SJCRH30 (cell line): Measurements from ENCODE around the gene FMC1. TPM values are rescaled to one million over a fixed set of nuclear protein-coding genes. Genes with fewer than 3 reads are reported as not detected.
"Not testable (repeated sequence)": the region's sequence is repeated elsewhere in the genome, so short reads cannot be mapped to it uniquely, and the experiment has no call there.

Experiments
- DNase-seq, 2 experiments: peaks; one replicate each; pipeline ENCODE4 v3.0.0-alpha.2; 2015 to 2020
- H3K27ac ChIP-seq: fragments of 250-450 bp; sonication (Bioruptor Pico); 2 replicates; pipeline ENCODE4 v1.5.1; 2020; ENCODE audit warnings: mild to moderate bottlenecking, moderate library complexity
- H3K27me3 ChIP-seq: fragments of 250-450 bp; sonication (Bioruptor Pico); 2 replicates; pipeline ENCODE4 v1.5.1; 2020; ENCODE audit warnings: mild to moderate bottlenecking, moderate library complexity
- H3K36me3 ChIP-seq: fragments of 250-450 bp; sonication (Bioruptor Pico); 2 replicates; pipeline ENCODE4 v1.5.1; 2020; ENCODE audit warnings: mild to moderate bottlenecking, moderate library complexity
- H3K4me1 ChIP-seq: fragments of 250-450 bp; sonication (Bioruptor Pico); 2 replicates; pipeline ENCODE4 v1.5.1; 2020; ENCODE audit warnings: mild to moderate bottlenecking, moderate library complexity
- H3K4me3 ChIP-seq: fragments of 250-450 bp; sonication (Bioruptor Pico); 2 replicates; pipeline ENCODE4 v1.5.1; 2020; ENCODE audit warnings: mild to moderate bottlenecking, moderate library complexity
- H3K9me3 ChIP-seq: fragments of 250-450 bp; sonication (Bioruptor Pico); replicated peaks from 2 replicates; pipeline ENCODE4 v1.5.1; 2020; ENCODE audit warnings: mild to moderate bottlenecking, moderate library complexity
- total RNA-seq: library from RNA; depleted of rRNA; stranded (reverse); fragments of >200 nt; shearing (Covaris generic); gene quantifications from 2 replicates; pipeline ENCODE4 v1.2.3, GENCODE V29; 2014

The FMC1 gene
- total RNA-seq, 1 experiment from 2014 or later: 18.0 TPM

GRCh38 chr7:139330333-139331030, 10.7 kb upstream of the FMC1 start:
- Histone ChIP-seq H3K4me3 (no peak overlapping the region), H3K4me1 (no peaks in the 10 kb centered on the region), H3K36me3 (no peaks in the 10 kb centered on the region), H3K27me3 (no peaks in the 10 kb centered on the region), H3K9me3 (no peaks in the 10 kb centered on the region), H3K27ac (no peak overlapping the region)
- no peak for DNase-seq

GRCh38 chr7:139332697-139333359, 8.3 kb upstream of the FMC1 start:
- no peaks in the 10 kb centered on the region for H3K4me1 ChIP-seq
- H3K9me3 ChIP-seq: no peaks in the 10 kb centered on the region
- H3K4me3 ChIP-seq: no peak overlapping the region
- H3K27ac ChIP-seq: no peak overlapping the region
- no peak for DNase-seq
- no peaks in the 10 kb centered on the region for H3K36me3 ChIP-seq
- no peaks in the 10 kb centered on the region for H3K27me3 ChIP-seq

DNA sequence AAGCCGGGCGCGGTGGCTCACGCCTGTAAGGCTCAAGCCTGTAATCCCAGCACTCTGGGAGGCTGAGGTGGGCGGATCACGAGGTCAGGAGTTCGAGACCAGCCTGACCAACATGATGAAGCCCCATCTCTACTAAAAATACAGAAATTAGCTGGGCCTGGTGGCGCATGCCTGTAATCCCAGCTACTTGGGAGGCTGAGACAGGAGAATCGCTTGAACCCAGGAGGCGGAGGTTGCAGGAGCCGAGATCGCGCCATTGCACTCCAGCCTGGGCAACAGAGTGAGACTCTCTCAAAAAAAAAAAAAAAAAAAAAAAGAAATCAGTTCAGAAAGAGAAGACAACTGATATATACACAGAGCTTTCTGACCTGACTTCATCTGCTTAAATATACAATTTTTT, 7.7 kb upstream of the FMC1 start:
- not testable (repeated sequence) for H3K9me3 ChIP-seq, DNase-seq, H3K27ac ChIP-seq, H3K36me3 ChIP-seq, H3K27me3 ChIP-seq, H3K4me3 ChIP-seq, H3K4me1 ChIP-seq

DNA sequence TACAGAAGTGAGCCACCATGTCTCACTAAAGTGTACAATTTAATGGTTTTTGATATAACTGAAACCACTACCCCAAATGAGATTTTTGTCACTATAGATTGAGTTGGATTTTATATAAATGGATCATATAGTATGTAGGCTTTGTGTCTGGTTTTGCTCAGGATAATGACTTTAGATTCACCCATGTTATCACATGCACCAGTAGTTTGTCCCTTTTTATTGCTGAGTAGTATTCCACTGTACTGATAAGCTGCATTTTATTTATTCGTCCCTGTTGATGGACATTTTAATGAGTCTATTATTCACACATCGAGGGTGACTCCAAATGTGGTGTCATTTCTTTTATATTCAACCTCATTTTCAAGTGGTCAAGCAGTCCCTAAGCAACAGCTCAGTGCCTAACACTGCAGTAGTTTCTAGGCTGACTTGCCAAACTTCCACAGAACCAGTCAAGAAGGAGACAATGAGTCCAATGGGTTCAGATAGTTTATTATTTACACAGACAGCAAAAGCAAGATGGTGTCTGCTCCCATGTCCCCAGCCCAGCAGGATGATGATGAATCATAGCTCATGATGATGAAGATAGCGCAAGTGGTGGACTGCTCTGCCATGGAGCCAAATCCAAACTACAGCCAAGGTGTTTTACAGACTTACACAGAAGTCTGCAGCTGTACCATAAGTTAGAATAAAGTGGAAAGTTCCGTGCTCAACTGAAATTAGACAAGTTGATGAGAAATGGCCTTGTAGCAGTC, 6.6 kb upstream of the FMC1 start:
- Histone ChIP-seq H3K9me3 (no peaks in the 10 kb centered on the region), H3K4me1 (no peaks in the 10 kb centered on the region), H3K27me3 (no peaks in the 10 kb centered on the region), H3K36me3 (no peaks in the 10 kb centered on the region), H3K27ac (no peak overlapping the region), H3K4me3 (no peak overlapping the region)
- no peak for DNase-seq

- H3K4me3 ChIP-seq: no peak overlapping the region
- H3K27ac ChIP-seq: no peak overlapping the region
- no peaks in the 10 kb centered on the region for H3K27me3 ChIP-seq
- no peaks in the 10 kb centered on the region for H3K36me3 ChIP-seq
- DNase-seq: no peak
- no peaks in the 10 kb centered on the region for H3K9me3 ChIP-seq
- 0 out of 2 replicates have a peak, but pooled peaks cover 4% of the 10 kb centered on the region for H3K4me1 ChIP-seq
These were observed 2.1 kb upstream of the FMC1 start for GRCh38 chr7:139339025-139339424.

DNA sequence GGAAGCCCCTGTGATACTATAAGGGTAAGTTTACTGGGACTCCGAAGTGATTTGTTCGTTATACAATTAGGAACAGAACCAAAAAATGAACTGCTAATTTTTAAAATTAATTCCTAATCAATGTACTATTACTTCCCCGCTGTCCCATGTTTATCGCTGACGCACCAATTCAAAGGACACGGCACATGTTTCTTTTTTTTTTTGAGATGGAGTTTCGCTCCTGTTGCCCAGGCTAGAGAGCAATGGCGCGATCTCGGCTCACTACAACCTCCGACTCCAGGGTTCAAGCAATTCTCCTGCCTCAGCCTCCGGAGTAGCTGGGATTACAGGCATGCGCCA, 1.5 kb upstream of the FMC1 start:
- H3K9me3 ChIP-seq: no peaks in the 10 kb centered on the region
- H3K27me3 ChIP-seq: no peaks in the 10 kb centered on the region
- peak overlapping the region; percentile 99 for H3K27ac ChIP-seq
- 0 out of 2 replicates have a peak, but pooled peaks cover 4% of the 10 kb centered on the region for H3K4me1 ChIP-seq
- H3K36me3 ChIP-seq: no peaks in the 10 kb centered on the region
- peak overlapping the region; percentile 99 for H3K4me3 ChIP-seq
- no peak for DNase-seq

DNA sequence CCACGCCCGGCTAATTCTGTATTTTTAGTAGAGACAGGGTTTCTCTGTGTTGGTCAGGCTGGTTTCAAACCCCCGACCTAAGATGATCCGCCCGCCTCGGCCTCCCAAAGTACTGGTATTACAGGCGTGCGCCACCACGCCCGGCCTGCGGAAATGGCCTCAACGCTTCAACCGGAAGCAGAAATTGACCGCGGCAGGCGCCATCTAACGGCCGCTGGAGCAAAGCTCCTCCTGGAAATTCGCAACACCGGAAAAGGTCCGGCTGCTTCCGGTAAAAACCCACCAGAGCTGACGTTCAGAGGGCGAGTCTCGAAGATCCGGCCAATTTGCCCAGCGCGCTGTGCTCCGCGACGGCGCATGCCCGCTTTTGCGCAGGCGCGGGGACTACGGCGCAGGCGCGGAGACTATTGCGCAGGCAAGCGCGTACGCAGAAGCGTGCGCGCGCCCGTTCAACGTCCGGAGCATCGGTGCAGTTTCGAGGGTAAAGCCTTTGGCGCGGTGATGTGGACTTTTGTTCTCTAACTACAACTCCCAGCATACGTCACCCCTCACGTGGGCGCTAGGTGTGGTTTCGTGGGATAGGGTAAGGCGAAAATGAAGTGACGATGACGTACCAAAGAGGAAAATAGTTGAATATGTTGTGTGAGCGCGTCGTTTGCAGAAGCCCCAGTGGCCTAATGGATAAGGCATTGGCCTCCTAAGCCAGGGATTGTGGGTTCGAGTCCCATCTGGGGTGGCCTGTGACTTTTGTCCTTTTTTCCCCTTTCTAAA, 915 bp upstream of the FMC1 start:
- 0 out of 2 replicates have a peak, but pooled peaks cover 4% of the 10 kb centered on the region for H3K4me1 ChIP-seq
- peak overlapping the region; percentile 99 for H3K4me3 ChIP-seq
- no peaks in the 10 kb centered on the region for H3K9me3 ChIP-seq
- peak overlapping the region; percentile 99 for H3K27ac ChIP-seq
- no peaks in the 10 kb centered on the region for H3K27me3 ChIP-seq
- no peaks in the 10 kb centered on the region; the same call in 1 of the 2 replicates for H3K36me3 ChIP-seq
- peak; percentile 99 for DNase-seq

DNA sequence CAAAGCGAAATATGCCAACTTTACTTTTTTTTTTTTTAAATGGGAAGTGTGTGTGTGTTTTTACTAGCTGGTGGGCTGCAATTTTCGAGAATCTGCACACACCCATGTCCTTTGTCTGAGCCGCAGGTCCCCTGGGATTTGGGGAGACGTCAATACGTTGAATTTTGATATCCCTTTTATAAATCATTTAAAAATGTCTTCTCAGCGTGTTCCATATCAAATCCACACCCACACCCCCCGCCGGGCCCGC, 404 bp upstream of the FMC1 start:
- H3K36me3 ChIP-seq: no peaks in the 10 kb centered on the region; the same call in 1 of the 2 replicates
- H3K4me1 ChIP-seq: 0 out of 2 replicates have a peak, but pooled peaks cover 4% of the 10 kb centered on the region
- peak overlapping the region; percentile 99 for H3K4me3 ChIP-seq
- H3K27ac ChIP-seq: peak overlapping the region; percentile 99
- no peaks in the 10 kb centered on the region for H3K27me3 ChIP-seq
- H3K9me3 ChIP-seq: no peaks in the 10 kb centered on the region
- DNase-seq: no peak

DNA sequence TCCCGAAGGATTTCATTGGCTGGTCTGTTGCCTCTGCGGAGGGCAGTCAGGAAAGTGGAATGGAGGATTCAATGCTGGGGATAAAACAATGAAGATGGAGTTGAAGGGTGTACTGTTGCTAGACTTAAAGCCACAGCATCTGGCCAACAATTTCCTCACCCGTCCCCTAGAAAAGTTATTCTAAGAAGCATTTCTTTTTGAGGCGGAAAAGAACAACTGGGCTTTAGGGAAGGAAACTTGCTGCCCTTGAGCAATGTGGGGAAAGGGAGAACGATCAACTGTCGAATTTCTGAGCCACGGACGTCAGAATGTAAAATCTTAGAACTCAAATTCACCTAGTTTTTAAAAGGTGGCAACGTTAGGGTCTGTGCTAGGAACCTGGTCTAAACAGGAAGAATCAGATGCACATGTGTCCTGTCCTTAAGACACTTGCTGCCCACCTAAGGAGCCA, 664 bp downstream of the FMC1 start:
- Histone ChIP-seq H3K4me1 (0 out of 2 replicates have a peak, but pooled peaks cover 4% of the 10 kb centered on the region), H3K27ac (peak overlapping the region; percentile 99), H3K4me3 (peak overlapping the region; percentile 99), H3K27me3 (no peaks in the 10 kb centered on the region), H3K9me3 (no peaks in the 10 kb centered on the region), H3K36me3 (peaks cover 1% of the 10 kb centered on the region)
- DNase-seq: no peak

- no peaks in the 10 kb centered on the region for H3K9me3 ChIP-seq
- H3K27me3 ChIP-seq: no peaks in the 10 kb centered on the region
- DNase-seq: no peak
- H3K4me3 ChIP-seq: no peak overlapping the region
- H3K27ac ChIP-seq: no peak overlapping the region
- 0 out of 2 replicates have a peak, but pooled peaks cover 4% of the 10 kb centered on the region for H3K4me1 ChIP-seq
- peaks cover 7% of the 10 kb centered on the region for H3K36me3 ChIP-seq
These were observed 3.9 kb downstream of the FMC1 start for GRCh38 chr7:139345042-139345441.

- Histone ChIP-seq H3K4me3 (no peak overlapping the region), H3K27ac (no peak overlapping the region), H3K9me3 (no peaks in the 10 kb centered on the region), H3K4me1 (no peaks in the 10 kb centered on the region), H3K27me3 (no peaks in the 10 kb centered on the region), H3K36me3 (peaks cover 7% of the 10 kb centered on the region)
- DNase-seq: no peak
These were observed 9.9 kb downstream of the FMC1 start for GRCh38 chr7:139351027-139351426.

DNA sequence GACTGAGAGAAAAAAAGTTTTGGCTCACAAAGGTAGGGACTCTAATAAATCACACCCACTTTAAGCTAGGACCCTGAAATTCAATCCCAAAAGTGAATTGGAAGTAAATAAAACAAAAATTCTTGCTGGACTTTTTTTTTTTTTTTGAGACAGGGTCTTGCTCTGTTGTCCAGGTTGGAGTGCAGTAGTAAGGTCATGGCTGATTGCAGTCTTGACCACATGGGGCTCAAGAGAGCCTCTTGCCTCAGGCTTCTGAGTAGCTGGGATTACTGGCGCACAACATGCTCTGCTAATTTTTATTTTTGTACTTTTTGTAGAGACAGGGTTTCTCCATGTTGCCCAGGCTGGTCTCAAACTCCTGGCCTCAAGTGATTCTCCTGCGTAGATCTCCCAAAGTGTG, 13.6 kb downstream of the FMC1 start:
- Histone ChIP-seq H3K4me1 (no peaks in the 10 kb centered on the region), H3K9me3 (no peaks in the 10 kb centered on the region), H3K4me3 (no peak overlapping the region)

DNA sequence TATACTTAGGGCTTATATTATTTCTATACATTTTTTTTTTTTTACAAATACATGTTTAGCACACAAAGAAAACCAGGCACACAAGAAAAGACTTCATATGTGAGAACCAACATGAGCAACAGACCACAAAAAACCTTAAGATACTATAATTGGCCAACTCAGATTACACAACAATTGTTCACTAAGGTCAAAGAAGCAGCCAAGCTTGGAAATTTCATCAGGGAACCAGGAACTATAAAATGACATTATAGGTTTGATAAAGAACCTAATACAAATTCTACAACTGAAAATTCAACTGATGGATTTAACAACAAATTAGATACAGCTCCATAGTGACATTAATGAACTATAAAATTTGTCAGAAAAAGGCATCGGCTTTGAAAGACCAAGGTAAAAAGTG, 14.2 kb downstream of the FMC1 start:
- Histone ChIP-seq H3K9me3 (no peaks in the 10 kb centered on the region), H3K4me1 (no peaks in the 10 kb centered on the region), H3K27me3 (no peaks in the 10 kb centered on the region), H3K27ac (no peak overlapping the region), H3K36me3 (no peaks in the 10 kb centered on the region), H3K4me3 (no peak overlapping the region)
- DNase-seq: no peak

More for the DNA sequence above, 13.6 kb downstream of the FMC1 start:
- Histone ChIP-seq H3K27me3 (no peaks in the 10 kb centered on the region), H3K36me3 (no peaks in the 10 kb centered on the region), H3K27ac (no peak overlapping the region)
- DNase-seq: no peak

DNA sequence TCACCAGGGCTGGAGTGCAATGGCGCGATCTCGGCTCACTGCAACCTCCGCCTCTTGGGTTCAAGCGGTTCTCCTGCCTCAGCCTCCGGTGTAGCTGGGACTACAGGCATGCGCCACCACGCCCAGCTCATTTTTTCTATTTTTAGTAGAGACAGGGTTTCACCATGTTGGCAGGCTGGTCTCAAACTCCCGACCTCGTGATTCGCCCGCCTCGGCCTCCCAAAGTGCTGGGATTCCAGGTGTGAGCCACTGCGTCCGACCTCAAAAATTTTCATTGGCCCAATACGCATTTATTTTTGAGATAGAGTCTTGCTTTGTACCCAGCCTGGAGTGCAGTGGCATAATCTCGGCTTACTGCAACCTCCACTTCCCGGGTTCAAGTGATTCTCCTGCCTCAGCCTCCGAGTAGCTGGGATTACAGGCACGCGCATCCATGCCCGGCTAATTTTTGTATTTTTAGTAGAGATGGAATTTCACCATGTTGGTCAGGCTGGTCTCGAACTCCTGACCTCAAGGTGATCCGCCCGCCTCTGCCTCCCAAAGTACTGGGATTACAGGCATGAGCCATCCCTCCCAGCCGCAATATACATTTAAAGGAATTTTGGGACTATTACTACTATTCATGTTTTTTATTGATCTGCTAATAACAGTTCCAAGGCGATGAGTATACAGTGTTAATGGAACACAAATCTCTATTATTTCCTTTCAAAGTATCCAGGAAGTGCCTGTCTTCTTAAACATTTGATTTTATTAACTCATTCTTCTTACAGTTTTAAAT, 16.8 kb downstream of the FMC1 start:
- not testable (repeated sequence) for DNase-seq

More for the DNA sequence above, 16.8 kb downstream of the FMC1 start:
- Histone ChIP-seq H3K4me3 (peak overlapping the region; percentile 78), H3K27ac (peak overlapping the region; percentile 86)
- not testable (repeated sequence) for H3K36me3 ChIP-seq, H3K9me3 ChIP-seq, H3K4me1 ChIP-seq, H3K27me3 ChIP-seq
